Activated CD4-positive, alpha-beta T cell treated with anti-CD3 and anti-CD28 coated beads for 36 hours (primary cell): ENCODE data around the gene POTEJ. TPM values are rescaled to one million over a fixed set of nuclear protein-coding genes. Genes with fewer than 3 reads are reported as not detected.
"Not testable (repeated sequence)": the region's sequence is repeated elsewhere in the genome, so short reads cannot be mapped to it uniquely, and the experiment has no call there.

ENCODE experiments used
- ATAC-seq: fragments of 200-7000 bp; cut with Tn5 transposase; one replicate; pipeline ENCODE4 v1.10.0; 2021; ENCODE audit warnings: mild to moderate bottlenecking, moderate library complexity
- CTCF ChIA-PET: fragments of 350-600 bp; sonication (Branson Sonifier 250); formaldehyde crosslinking; loops from one replicate; lab custom pipeline; 2021; ENCODE audit warnings: antibody characterized with exemption; lab: Charles Lee
- POLR2A ChIA-PET: fragments of 350-600 bp; sonication (Branson Sonifier 250); formaldehyde crosslinking; loops from one replicate; lab custom pipeline; 2021; ENCODE audit warnings: antibody characterized with exemption, inconsistent platforms; lab: Charles Lee
- DNase-seq: peaks from one replicate; pipeline ENCODE4 v3.0.0-alpha.2; 2020
- H3K27ac Mint-ChIP-seq: one replicate; pipeline ENCODE4 v1.8.0; 2021; ENCODE audit warnings: mixed read lengths
- H3K27me3 Mint-ChIP-seq: one replicate; pipeline ENCODE4 v1.8.0; 2021; ENCODE audit warnings: mixed read lengths
- H3K36me3 Mint-ChIP-seq: one replicate; pipeline ENCODE4 v1.8.0; 2021; ENCODE audit warnings: low read depth, mixed read lengths
- H3K4me1 Mint-ChIP-seq: one replicate; pipeline ENCODE4 v1.8.0; 2021; ENCODE audit warnings: mixed read lengths
- H3K4me3 Mint-ChIP-seq: one replicate; pipeline ENCODE4 v1.8.0; 2021; ENCODE audit warnings: mild to moderate bottlenecking, moderate library complexity, mixed read lengths
- H3K9me3 Mint-ChIP-seq: one replicate; pipeline ENCODE4 v1.8.0; 2021; ENCODE audit warnings: low read depth, mixed read lengths
- intact Hi-C, 2 experiments: fragments of 100-400 bp; cut with DNase I in 1 of 2; cut with micrococcal nuclease in 1 of 2; formaldehyde crosslinking; loops; one replicate each; pipeline versions ENCODE4 v1.14.2 to v1.15.1; 2022 to 2024; cut with DNase I, micrococcal nuclease
- total RNA-seq, 2 experiments: library from RNA; stranded (reverse); gene quantifications; one replicate each; pipeline ENCODE4 v1.2.3, GENCODE V29; 2021

POTEJ gene
- total RNA-seq, 2 experiments from 2014 or later, result not detected

GRCh38 chr2:130693474-130693873, 82.2 kb downstream of the POTEJ start:
- H3K27ac Mint-ChIP-seq, H3K9me3 Mint-ChIP-seq, ATAC-seq, POLR2A ChIA-PET, H3K4me3 Mint-ChIP-seq, H3K36me3 Mint-ChIP-seq, CTCF ChIA-PET, intact Hi-C loops, H3K27me3 Mint-ChIP-seq, H3K4me1 Mint-ChIP-seq: not testable (repeated sequence)
- peak; percentile 14 for DNase-seq

- POLR2A ChIA-PET, H3K4me3 Mint-ChIP-seq, H3K27ac Mint-ChIP-seq, DNase-seq, H3K4me1 Mint-ChIP-seq, ATAC-seq, H3K9me3 Mint-ChIP-seq, CTCF ChIA-PET, H3K27me3 Mint-ChIP-seq, intact Hi-C loops, H3K36me3 Mint-ChIP-seq: not testable (repeated sequence)
Observed at GRCh38 chr2:130703250-130703649, 92.0 kb downstream of the POTEJ start.

Other genes with a start within 250 kb of the POTEJ start
- gene POTEI, start 102.1 kb upstream of the POTEJ start, total RNA-seq, result not detected
- not detected for gene CFC1B, start 90.2 kb upstream of the POTEJ start, total RNA-seq
- not detected for gene CFC1, start 11.9 kb upstream of the POTEJ start, total RNA-seq
- gene GPR148, start 117.6 kb downstream of the POTEJ start, total RNA-seq, result not detected
- not detected for gene AMER3, start 144.1 kb downstream of the POTEJ start, total RNA-seq
- 1 to 10 TPM; 1.2 to 1.9 TPM for gene ARHGEF4, start 225.5 kb downstream of the POTEJ start, total RNA-seq